NCI-H1436 (cell line): ENCODE results near the gene DCAF8L1.
"Not testable (repeated sequence)": the region's sequence is repeated elsewhere in the genome, so short reads cannot be mapped to it uniquely, and the experiment has no call there.

Experiments used
- DNase-seq: peaks from one replicate; lab custom pipeline; 2025; lab: John Stamatoyannopoulos, UW

Gene DCAF8L1

GRCh38 chrX:27981349-27981748 lies at the start of gene DCAF8L1:
DCAF8L1 (minus strand) TSS chrX:27981449; CDS start chrX:27981334, 115 bp downstream.
- no peak for DNase-seq

DNA sequence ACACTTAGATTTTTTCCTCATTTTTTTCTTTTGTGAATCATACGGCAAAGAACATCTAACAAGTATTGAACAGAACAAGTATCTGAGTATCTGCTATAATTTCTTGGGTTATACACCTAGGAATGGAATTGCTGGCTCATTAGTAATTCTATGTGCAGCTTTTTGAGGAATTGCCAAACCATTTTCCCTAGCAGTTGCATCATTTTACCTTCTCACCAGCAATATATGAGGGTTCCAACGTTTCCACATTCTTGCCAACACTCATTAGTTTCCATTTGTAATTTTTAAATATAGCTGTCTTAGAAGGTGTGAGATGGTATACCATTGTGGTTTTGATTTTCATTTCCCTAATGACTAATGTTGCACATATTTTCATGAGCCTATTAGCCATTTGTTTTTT lies 41.1 kb upstream of the DCAF8L1 start:
- DNase-seq: no peak

DNA sequence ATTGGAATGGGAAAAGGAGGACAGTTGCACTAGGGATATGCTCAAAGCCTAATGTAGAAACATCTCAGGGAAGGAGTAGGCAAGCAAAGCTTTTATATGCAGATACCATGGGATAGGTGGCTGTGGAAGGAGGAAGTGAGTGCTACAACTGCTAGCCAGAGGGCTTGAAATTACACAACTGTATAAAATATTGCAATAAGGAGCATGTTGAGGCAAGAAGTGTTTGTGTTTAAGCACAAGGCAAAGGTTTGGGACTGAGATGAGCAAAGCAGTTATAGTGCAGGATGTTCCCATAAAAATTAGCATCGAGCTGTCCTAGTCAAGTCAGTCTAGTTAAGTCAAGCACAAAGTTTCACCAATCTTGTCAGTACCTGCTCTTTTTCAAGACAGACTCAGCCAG lies 35.6 kb upstream of the DCAF8L1 start:
- DNase-seq: no peak

GRCh38 chrX:28015993-28016392 lies 34.7 kb upstream of the DCAF8L1 start:
- no peak for DNase-seq

DNA sequence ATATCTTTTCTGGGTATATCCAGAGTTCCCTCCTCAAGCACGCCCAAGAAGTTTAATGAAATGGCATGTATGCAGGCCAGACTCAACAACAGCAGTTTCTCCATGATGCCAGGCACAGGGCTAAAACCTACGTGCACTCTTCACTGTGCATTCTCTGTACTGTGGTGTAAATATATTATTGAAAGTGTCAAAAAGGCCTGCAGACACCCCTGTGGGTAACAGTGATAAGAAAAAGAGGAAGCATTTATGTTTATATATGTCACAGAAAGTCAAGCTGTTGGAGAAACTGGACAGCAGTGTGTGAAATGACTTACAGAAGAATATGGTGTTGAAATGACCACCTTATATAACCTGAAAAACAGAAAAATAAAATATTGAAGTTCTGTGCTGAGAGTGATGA lies 29.6 kb upstream of the DCAF8L1 start:
- no peak for DNase-seq

DNA sequence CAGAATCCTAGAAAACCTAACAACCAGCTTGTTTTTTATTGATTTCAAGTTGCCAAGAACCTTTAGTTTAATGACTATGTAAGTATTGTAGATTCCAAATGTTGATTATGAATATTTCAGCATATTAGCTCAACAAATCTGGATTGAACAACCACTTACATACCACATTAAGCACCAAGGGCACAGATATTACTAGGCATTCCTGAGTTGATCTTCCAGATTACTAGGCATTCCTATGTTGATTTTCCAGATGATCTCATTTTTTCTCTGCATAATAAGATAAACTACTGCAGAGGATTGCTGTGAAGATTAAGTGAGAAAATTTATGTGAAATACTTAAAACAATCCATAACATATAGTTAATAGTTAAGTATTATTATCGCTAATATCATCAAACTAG lies 17.4 kb upstream of the DCAF8L1 start:
- DNase-seq: no peak

GRCh38 chrX:27997622-27998021 lies 16.4 kb upstream of the DCAF8L1 start:
- DNase-seq: no peak

DNA sequence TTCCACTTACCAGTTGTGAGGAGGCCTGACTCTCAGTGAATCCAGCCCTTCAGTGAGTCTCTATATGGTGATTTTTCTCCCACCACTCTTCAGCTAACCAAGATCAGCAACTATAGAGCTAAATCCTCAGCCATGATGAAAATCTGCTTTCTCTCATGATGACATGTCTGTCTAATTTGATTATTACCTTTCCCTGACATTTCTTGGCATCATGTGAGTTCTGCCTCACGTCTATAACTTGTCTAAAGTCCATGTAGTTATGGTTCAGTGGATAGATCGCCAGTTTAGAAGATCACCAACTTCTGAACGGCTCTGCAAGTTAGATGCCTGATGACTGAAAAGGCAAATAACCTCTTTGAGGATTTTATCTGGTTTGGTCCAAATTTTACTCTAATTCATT lies 14.9 kb upstream of the DCAF8L1 start:
- DNase-seq: no peak

GRCh38 chrX:27995611-27996010 lies 14.4 kb upstream of the DCAF8L1 start:
- no peak for DNase-seq

GRCh38 chrX:27987862-27988646 lies 6.8 kb upstream of the DCAF8L1 start:
- DNase-seq: no peak

GRCh38 chrX:27976934-27977333 lies 4.3 kb downstream of the DCAF8L1 start:
- DNase-seq: not testable (repeated sequence)

GRCh38 chrX:27976284-27976683 lies 5.0 kb downstream of the DCAF8L1 start:
- DNase-seq: no peak

- no peak for DNase-seq
Observed at GRCh38 chrX:27968878-27969277, 12.4 kb downstream of the DCAF8L1 start.

DNA sequence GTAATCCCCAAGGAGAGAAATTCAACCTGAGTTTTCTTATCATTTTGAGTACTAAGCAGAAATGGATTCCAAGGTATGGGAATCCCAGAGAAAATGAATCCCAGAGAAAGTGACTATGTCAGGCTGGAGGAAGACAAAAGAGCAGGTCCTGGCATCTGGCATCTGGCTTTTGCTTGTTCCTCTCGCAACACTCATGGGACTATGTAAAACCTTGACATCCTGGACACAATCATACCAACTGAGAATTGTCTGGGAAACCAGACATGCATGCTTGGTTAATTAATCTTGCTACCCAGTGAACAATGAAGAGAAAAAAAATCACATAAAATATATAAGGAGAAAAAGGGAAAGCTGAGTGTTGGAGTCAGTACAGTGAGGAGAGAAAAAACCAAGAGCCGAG lies 12.9 kb downstream of the DCAF8L1 start:
- DNase-seq: no peak

DNA sequence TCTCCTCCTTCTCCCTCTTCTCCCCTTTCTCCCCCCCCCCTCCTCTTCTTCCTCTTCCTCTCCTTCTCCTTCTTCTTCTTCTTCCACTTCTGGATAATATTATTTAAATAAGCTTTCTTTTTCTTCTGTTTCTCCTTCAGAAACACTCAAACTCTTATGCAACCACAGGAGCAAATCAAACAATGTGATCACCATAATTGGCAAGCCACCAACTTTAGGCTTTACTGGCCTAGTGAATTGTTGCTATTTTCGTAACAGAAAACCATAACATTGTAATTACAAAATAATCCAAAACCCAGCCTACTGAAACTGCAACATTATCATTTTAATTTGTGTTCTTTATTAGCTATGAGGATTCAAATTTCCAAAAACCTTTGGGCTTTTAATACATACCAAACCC lies 14.3 kb downstream of the DCAF8L1 start:
- DNase-seq: no peak

- DNase-seq: no peak
Observed at GRCh38 chrX:27966492-27966891, 14.8 kb downstream of the DCAF8L1 start.

DNA sequence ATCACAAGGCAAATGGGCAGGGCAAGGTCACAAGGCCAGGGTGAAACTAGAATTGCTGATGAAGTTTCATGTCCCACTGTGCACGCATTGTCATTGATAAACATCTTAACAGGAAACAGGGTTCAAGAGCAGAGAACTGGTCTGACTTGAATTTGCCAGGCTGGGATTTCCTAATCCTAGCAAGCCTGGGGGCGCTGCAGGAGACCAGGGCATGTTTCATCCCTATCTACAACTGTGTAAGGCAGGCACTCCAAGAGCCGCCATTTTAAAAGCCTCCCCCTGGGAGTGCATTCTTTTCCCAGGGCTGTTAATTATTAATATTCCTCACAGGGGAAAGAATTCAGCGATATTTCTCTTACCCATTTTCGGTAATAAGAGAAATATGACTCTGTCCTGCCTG lies 15.9 kb downstream of the DCAF8L1 start:
- not testable (repeated sequence) for DNase-seq

GRCh38 chrX:27964432-27964831 lies 16.8 kb downstream of the DCAF8L1 start:
- no peak for DNase-seq

- not testable (repeated sequence) for DNase-seq
Observed at GRCh38 chrX:27960410-27960809, 20.8 kb downstream of the DCAF8L1 start.

DNA sequence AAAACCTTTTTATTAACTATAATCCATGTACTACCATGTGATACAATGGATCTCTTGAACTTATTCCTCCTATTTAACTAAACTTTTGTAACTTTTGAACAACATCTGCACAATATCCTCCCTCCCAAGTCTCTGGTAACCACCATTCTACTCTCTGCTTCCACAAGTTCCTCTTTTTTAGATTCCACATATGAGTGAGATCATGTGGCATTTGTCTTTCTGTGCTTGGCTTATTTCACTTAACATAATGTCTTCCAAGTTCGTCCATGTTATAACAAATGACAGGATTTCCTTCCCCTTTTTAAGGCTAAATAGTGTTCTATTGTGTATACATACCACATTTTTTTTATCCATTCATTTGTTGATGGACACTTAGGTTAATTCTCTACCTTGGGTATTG lies 28.1 kb downstream of the DCAF8L1 start:
- DNase-seq: no peak

DNA sequence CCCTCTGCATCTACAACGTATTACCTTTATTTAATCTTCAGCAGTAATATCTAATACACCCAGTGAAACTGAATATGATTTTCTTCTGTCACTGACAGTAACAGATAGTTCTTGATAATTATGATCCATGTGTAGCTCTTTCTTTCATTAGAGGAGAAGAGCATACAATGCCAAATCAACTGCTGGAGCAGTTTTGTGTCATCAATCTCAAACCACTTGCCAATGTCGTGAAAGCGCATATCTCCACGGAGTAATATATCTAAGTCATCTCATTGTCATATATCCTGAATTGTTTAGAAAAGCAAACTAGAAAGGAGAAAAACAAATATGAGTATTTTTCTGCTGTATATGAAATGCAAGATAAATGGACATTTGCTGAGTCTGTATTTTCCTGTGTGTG lies 47.9 kb downstream of the DCAF8L1 start:
- DNase-seq: no peak
